Thoracic aorta (tissue), 2 donors: ENCODE results near the gene TMEM150B. TPM values are rescaled to one million over a fixed set of nuclear protein-coding genes. Genes with fewer than 3 reads are reported as not detected.

Experiments
- ATAC-seq: fragments of 150-250 bp; one replicate; pipeline ENCODE4 v1.8.0; 2017; ENCODE audit warnings: low read depth; ENCODE audit not compliant: insufficient number of reproducible peaks, low FRiP score
- DNase-seq: peaks from one replicate; pipeline ENCODE4 v3.0.0-alpha.2; 2020; ENCODE audit warnings: low spot score
- H3K27ac ChIP-seq, 2 donors: fragments of 200-600 bp; sonication (generic); 1 replicate in 1 of 2; 2 replicates in 1 of 2; pipeline ENCODE4 v1.5.1; 2016; ENCODE audit warnings: mild to moderate bottlenecking in 2 of 2, moderate library complexity in 2 of 2
- H3K27me3 ChIP-seq: fragments of 200-600 bp; sonication (generic); replicated peaks from 2 replicates; pipeline ENCODE4 v1.6.0; 2016; ENCODE audit warnings: mild to moderate bottlenecking; ENCODE audit not compliant: insufficient read depth
- H3K36me3 ChIP-seq: fragments of 200-600 bp; sonication (generic); one replicate; pipeline ENCODE4 v1.5.1; 2016
- H3K4me1 ChIP-seq, 2 donors: fragments of 200-600 bp; sonication (generic); 1 replicate in 1 of 2; 2 replicates in 1 of 2; pipeline versions ENCODE4 v1.5.1 to v1.6.0; 2016; ENCODE audit warnings: low read depth in 2 of 2, mild to moderate bottlenecking in 1 of 2; ENCODE audit not compliant: control insufficient read depth in 1 of 2
- H3K4me3 ChIP-seq: fragments of 200-600 bp; sonication (generic); 2 replicates; pipeline ENCODE4 v1.5.1; 2016; ENCODE audit warnings: mild to moderate bottlenecking
- H3K9me3 ChIP-seq: fragments of 200-600 bp; sonication (generic); 2 replicates; pipeline ENCODE4 v1.5.1; 2016
- total RNA-seq, 2 donors: library from RNA; depleted of rRNA; stranded (reverse); fragments of >200 nt; gene quantifications; one replicate each; pipeline versions ENCODE4 v1.1.0 to v1.2.3, GENCODE V29; 2016
- TF ChIP-seq, protein P1 (sequence below): fragments of 200-600 bp; sonication (generic); IDR thresholded peaks from one replicate; pipeline ENCODE4 v1.5.1; 2019; ENCODE audit warnings: antibody characterized with exemption

The TMEM150B gene
- total RNA-seq, 2 donors from 2014 or later: 6.8 TPM; not detected in 1

DNA sequence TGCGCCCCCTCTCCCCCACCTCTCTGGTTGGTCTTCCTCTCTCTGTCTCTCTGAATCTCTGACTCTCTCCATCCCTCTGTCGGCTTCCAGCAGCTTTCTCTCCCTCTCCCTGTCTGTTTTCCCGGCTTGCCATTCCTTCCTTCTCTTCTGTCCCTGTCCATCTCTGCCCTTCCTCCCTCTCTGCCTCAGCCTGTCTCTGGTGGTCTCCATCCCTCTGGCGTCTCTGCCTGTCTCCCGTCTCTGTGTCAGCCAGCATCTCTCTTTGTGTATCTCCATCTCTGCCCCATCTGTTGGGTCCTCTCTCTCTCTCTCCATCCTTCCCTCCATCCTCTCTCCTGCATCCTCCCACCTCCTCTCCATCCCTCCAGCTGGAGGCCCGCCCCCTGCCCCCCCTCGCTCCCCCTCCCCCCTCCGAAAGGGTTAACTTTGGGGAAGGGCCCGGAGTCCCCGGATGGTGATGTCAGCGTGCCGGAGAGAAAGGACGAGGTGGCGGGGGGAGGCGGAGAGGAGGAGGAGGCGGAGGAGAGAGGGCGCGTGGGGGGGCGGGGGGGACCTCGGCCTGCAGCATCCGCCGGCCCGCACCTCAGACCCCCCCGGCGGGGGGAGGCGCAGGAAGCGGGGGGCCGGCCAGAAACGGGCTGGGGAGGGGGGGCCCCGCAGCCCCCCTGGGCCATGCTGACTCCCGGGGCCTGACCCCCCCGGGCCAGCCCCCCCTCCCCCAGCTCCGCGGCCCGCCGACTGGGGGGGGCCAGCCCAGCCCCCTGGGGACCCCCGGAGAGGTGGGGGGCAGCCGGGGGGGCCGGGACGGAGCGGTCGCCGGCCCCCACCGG is 41.4 kb downstream of the TMEM150B start, which contains the start of gene BRSK1:
Gene BRSK1, plus strand, starts transcription at position 450 of the 830 bp plus-strand sequence. CDS start 446 bp downstream, outside the sequence.
- TF ChIP-seq, protein P1, sequence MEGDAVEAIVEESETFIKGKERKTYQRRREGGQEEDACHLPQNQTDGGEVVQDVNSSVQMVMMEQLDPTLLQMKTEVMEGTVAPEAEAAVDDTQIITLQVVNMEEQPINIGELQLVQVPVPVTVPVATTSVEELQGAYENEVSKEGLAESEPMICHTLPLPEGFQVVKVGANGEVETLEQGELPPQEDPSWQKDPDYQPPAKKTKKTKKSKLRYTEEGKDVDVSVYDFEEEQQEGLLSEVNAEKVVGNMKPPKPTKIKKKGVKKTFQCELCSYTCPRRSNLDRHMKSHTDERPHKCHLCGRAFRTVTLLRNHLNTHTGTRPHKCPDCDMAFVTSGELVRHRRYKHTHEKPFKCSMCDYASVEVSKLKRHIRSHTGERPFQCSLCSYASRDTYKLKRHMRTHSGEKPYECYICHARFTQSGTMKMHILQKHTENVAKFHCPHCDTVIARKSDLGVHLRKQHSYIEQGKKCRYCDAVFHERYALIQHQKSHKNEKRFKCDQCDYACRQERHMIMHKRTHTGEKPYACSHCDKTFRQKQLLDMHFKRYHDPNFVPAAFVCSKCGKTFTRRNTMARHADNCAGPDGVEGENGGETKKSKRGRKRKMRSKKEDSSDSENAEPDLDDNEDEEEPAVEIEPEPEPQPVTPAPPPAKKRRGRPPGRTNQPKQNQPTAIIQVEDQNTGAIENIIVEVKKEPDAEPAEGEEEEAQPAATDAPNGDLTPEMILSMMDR: no peak
- Histone ChIP-seq H3K27me3 (no peaks in the 10 kb centered on the region), H3K4me3 (peak within 1 kb of the TSS; percentile 80), H3K36me3 (no peaks in the 10 kb centered on the region), H3K4me1 (peaks cover 16 to 28% of the 10 kb centered on the region in 2 donors), H3K9me3 (no peaks in the 10 kb centered on the region), H3K27ac (peak within 1 kb of the TSS; percentile 72 to 76)
- ATAC-seq (no peak), DNase-seq (no peak)

DNA sequence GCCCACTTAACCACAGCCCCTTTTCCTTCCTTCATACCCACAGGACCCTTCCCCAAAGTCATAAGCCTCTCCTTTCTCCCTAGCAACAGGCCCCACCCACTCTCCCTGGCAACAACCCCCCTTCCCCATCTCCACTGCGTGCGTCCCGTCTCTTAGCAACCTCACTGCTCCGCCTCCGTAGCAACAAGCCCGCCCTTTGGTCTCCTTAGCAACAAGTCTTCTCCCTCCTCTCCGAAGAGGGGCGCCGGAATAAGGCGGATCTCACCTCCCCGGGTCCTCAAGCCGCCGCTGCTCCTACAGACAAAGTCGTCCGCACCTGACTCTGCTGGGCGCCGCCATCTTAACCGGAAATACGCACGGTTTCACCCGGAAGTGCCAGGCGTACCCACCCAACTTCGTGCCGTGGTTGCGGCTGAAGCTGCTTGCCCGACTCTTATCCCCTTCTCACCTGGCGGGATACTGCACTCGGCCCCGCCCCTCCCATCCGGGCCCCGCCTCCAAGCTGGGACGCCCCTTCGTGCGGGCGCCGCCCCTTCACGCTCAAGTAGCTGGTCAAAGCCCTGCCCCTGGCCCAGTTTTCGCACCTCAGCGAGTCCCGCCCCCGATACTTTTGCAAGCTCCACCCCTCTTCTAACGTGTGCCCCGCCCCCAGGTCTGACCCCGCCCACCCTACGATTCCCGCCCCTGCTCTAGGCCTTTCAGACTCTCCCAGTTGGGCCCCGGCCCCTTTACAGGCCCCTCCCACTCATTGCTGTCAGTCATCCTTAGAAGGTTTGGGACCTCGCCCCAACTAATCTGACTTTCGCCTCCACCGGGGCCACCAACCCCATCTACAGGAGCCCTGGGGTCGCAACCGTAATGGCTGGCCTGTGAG is 45.1 kb downstream of the TMEM150B start, which contains the start of gene HSPBP1:
Gene HSPBP1, minus strand, starts transcription at position 341 of the 874 bp plus-strand sequence. CDS start 502 bp downstream, outside the sequence.
- Histone ChIP-seq H3K4me1 (peaks cover 13 to 23% of the 10 kb centered on the region in 2 donors), H3K9me3 (no peaks in the 10 kb centered on the region), H3K4me3 (peak within 1 kb of the TSS; percentile 83), H3K36me3 (no peaks in the 10 kb centered on the region), H3K27me3 (no peaks in the 10 kb centered on the region), H3K27ac (peak within 1 kb of the TSS; percentile 68 to 72)
- peak; percentile 68 for DNase-seq
- ATAC-seq: peak; percentile 64
- TF ChIP-seq, protein P1: no peak

DNA sequence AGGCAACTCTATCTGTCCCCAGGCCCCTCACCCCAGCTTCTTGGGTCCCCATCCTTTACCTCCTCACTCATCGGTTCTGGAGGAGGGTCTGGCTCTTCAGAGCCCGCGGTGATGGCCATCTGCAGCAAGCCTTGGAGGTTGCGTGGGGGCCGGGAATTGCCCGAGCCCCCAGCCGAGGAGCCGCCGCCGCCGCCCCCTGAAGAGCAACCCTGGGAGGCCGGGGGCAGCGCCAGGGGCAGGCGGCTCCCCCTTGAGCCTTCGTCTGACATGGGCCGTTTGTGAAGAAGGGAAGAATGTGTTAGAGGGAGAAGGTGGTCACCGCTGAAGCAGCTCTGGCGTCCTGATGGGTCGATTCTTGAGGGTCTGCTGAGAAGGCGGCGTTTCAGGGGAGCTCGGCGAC is 45.8 kb downstream of the TMEM150B start:
- H3K27ac ChIP-seq: peak overlapping the region in 1 of 2 donors; percentile 72
- H3K27me3 ChIP-seq: no peaks in the 10 kb centered on the region
- peaks cover 9 to 17% of the 10 kb centered on the region in 2 donors for H3K4me1 ChIP-seq
- no peaks in the 10 kb centered on the region for H3K36me3 ChIP-seq
- no peak for DNase-seq
- ATAC-seq: no peak
- TF ChIP-seq, protein P1: no peak
- H3K4me3 ChIP-seq: peak overlapping the region; percentile 83
- no peaks in the 10 kb centered on the region for H3K9me3 ChIP-seq

DNA sequence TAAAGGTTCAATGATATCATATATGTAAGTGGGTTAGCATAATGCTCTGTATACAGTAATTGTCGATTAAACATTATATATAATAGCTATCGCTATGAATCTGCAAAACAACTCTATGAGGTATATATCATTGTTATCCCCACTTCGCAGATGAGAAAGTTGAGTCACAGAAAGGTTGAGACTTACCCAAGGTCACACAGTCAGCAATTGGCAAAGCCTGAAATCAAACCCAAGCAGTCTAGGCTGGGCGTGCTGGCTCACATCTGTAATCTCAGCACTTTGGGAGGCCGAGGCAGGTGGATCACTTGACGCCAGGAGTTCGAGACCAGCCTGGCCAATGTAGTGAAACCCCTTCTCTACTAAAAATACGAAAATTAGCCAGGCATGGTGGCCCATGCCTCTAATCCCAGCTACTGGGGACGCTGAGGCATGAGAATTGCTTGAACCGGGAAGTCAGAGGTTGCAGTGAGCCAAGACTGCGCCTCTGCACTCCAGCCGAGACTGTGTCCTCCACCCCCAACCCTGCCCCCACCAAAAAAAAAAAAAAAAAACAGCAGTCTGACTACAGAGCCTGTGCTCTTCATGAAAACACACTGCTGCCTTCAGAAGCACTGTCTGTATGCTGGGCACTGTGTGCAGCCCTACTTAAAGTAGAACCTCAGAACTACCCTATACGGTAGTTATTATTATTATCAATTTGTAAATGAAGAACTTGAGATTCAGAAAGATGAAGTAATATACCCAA is 46.6 kb downstream of the TMEM150B start:
- Histone ChIP-seq H3K4me3 (no peak overlapping the region), H3K27me3 (no peaks in the 10 kb centered on the region), H3K36me3 (peaks cover 2% of the 10 kb centered on the region), H3K27ac (no peak overlapping the region), H3K4me1 (peaks cover 9 to 17% of the 10 kb centered on the region in 2 donors), H3K9me3 (no peaks in the 10 kb centered on the region)
- DNase-seq: no peak
- TF ChIP-seq, protein P1: no peak
- ATAC-seq: no peak
